ENCODE results near the gene CSNK2A1. TPM values are rescaled to one million over a fixed set of nuclear protein-coding genes. Genes with fewer than 3 reads are reported as not detected.

The CSNK2A1 gene
- total RNA-seq, 1 donor from 2014 or later = 84.8 TPM

DNA sequence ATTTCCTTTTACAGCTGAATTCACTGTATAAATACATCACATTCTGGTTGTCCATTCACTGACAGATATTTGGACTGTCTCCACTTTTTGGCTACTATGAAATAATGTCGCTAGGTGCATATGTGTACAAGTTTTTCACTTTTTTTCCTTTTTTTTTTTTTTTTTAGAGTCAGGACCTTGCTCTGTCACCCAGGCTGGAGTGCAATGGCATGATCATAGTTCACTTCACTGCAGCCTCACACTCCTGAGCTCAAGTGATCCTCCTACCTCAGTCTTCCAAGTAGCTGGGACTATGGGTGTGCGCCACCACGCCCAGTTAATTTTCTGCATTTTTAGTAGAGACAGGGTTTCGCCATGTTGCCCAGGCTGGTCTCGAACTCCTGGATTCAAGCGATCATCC, 13.3 kb downstream of the CSNK2A1 start:
- DNase-seq = no peak
- TF ChIP-seq, protein P1, sequence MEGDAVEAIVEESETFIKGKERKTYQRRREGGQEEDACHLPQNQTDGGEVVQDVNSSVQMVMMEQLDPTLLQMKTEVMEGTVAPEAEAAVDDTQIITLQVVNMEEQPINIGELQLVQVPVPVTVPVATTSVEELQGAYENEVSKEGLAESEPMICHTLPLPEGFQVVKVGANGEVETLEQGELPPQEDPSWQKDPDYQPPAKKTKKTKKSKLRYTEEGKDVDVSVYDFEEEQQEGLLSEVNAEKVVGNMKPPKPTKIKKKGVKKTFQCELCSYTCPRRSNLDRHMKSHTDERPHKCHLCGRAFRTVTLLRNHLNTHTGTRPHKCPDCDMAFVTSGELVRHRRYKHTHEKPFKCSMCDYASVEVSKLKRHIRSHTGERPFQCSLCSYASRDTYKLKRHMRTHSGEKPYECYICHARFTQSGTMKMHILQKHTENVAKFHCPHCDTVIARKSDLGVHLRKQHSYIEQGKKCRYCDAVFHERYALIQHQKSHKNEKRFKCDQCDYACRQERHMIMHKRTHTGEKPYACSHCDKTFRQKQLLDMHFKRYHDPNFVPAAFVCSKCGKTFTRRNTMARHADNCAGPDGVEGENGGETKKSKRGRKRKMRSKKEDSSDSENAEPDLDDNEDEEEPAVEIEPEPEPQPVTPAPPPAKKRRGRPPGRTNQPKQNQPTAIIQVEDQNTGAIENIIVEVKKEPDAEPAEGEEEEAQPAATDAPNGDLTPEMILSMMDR (IDR thresholded peaks at IDR 0.05) = no peak
- Histone ChIP-seq H3K27ac (no peak overlapping the region), H3K36me3 (peaks cover 13% of the 10 kb centered on the region), H3K4me3 (no peak overlapping the region), H3K27me3 (no peaks in the 10 kb centered on the region), H3K4me1 (peaks cover 8% of the 10 kb centered on the region), H3K9me3 (no peaks in the 10 kb centered on the region)
- ATAC-seq = no peak
- intact Hi-C loops (cut with DNase I) = no loop called here

DNA sequence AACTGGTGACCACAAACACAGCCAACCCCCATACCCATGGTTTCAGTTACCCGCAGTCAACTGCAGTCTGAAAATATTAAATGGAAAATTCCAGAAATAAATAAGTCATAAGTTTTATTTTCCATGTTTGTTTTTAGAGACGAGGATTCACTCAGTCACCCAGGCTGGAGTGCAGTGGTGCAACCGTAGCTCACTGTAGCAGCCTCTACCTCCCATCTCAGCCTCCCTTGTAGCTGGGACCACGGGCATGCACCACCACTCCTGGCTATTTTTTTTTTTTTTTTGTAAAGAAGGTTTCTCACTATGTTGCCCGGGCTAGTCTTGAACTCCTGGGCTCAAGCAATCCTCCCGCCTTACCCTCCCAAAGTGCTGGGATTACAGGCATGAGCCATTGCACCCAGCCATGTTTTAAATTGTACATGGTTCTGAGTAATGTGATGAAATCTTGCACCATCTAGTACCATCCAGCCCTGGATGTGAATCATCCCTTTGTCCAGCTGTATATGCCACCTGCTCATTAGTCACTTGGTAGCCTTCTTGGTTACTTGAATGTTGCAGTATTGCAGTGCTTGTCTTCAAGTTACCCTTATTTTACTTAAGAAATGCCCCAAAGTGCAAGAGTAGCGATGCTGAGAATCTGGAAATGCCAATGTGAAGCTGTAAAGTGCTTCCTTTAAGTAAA, 14.5 kb downstream of the CSNK2A1 start:
- ATAC-seq (no peak), DNase-seq (no peak)
- Histone ChIP-seq H3K9me3 (no peaks in the 10 kb centered on the region), H3K4me1 (peaks cover 5% of the 10 kb centered on the region), H3K36me3 (peaks cover 20% of the 10 kb centered on the region), H3K27ac (no peak overlapping the region), H3K27me3 (no peaks in the 10 kb centered on the region), H3K4me3 (no peak overlapping the region)
- TF ChIP-seq, protein P1 (IDR thresholded peaks at IDR 0.05) = no peak
- intact Hi-C loops (cut with DNase I) = no loop called here

DNA sequence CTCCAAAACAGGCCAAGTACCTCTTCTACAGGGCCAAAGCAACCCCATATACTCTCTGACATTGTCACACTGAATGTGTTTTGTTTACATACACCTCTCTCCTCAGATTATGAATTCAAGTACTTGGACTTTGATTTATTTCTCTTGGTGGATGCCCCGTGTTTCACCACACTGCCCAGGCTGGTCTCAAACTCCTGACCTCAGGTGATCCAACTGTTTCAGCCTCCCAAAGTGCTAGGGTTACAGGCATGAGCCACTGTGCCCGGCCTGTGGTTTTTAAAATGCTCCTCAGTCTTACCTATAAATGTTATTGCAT, 16.1 kb downstream of the CSNK2A1 start:
- H3K9me3 ChIP-seq = no peaks in the 10 kb centered on the region
- DNase-seq (no peak), ATAC-seq (no peak)
- H3K4me1 ChIP-seq = no peaks in the 10 kb centered on the region
- peaks cover 22% of the 10 kb centered on the region for H3K36me3 ChIP-seq
- intact Hi-C loops (cut with DNase I) = no loop called here
- H3K27ac ChIP-seq = no peak overlapping the region
- TF ChIP-seq, protein P1 (IDR thresholded peaks at IDR 0.05) = no peak
- no peaks in the 10 kb centered on the region for H3K27me3 ChIP-seq
- no peak overlapping the region for H3K4me3 ChIP-seq

DNA sequence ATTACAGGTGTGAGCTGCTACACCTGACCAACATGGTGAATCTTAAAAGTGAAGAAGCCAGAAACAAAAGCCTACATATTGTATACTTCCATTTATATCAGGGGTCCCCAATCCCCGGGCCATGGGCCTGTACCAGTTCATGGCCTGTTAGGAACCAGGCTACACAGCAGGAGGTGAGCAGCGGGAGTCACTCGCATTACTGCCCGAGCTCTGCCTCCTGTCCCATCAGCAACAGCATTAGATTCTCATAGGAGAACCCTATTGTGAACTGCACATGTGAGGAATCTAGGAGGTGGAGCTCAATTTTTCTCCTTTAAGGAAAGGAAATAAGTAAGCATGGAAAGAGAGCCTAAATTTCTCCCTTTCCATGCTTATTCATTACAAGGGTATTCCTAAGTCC, 21.7 kb downstream of the CSNK2A1 start:
- Histone ChIP-seq H3K9me3 (peaks cover 13% of the 10 kb centered on the region), H3K4me1 (peaks cover 3% of the 10 kb centered on the region), H3K27me3 (no peaks in the 10 kb centered on the region), H3K4me3 (no peak overlapping the region), H3K36me3 (peaks cover 17% of the 10 kb centered on the region), H3K27ac (no peak overlapping the region)
- intact Hi-C loops (cut with DNase I) = no loop called here
- DNase-seq (no peak), ATAC-seq (no peak)
- TF ChIP-seq, protein P1 (IDR thresholded peaks at IDR 0.05) = no peak

DNA sequence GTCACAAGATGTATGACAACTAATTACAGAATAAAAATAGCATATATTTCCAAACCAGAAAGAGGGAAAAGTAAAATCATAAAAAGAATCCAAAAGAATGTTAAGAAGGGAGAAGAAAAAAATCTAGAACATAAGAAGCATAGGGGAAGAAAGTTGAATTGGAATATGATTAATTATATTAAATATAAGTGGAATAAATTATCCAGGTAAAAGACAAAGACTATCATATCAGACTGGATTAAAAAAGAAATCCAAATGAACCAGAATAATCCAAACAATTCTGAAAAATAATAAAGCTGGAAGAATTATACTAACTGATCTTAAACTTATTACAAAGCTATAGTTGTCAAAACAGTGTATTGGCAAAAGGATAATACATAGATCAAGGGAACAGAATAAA, 23.6 kb downstream of the CSNK2A1 start:
- TF ChIP-seq, protein P1 (IDR thresholded peaks at IDR 0.05) = no peak
- H3K4me3 ChIP-seq = no peak overlapping the region
- ATAC-seq (no peak), DNase-seq (no peak)
- peaks cover 11% of the 10 kb centered on the region for H3K4me1 ChIP-seq
- peaks cover 9% of the 10 kb centered on the region for H3K36me3 ChIP-seq
- intact Hi-C loops (cut with DNase I) = no loop called here
- no peak overlapping the region for H3K27ac ChIP-seq
- peaks cover 13% of the 10 kb centered on the region for H3K9me3 ChIP-seq
- H3K27me3 ChIP-seq = no peaks in the 10 kb centered on the region

DNA sequence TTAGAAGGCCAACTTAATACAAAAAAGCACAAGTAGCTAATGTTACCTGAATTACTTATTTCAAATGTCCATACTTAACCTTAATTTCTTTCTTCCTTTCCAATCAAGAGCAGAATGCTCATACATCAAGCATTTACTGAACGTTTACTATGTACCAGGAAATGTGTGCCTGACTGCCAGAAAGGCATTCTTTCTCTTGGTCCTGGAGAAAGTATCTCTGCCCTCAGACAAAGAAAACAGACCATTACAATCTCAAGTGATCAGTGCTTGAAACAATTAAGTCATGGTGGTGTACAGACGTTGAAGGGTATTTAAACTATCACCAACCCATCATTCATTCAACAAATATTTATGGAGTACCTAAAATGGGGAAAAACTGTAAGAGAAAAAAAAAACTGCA, 26.4 kb downstream of the CSNK2A1 start:
- no peaks in the 10 kb centered on the region for H3K36me3 ChIP-seq
- peaks cover 20% of the 10 kb centered on the region for H3K4me1 ChIP-seq
- intact Hi-C loops (cut with DNase I) = no loop called here

More for the DNA sequence above, 26.4 kb downstream of the CSNK2A1 start:
- TF ChIP-seq, protein P1 (IDR thresholded peaks at IDR 0.05) = no peak
- ATAC-seq = no peak
- no peak for DNase-seq
- H3K27me3 ChIP-seq = no peaks in the 10 kb centered on the region
- peaks cover 13% of the 10 kb centered on the region for H3K9me3 ChIP-seq
- no peak overlapping the region for H3K4me3 ChIP-seq
- no peak overlapping the region for H3K27ac ChIP-seq
